Endodermal cell (in vitro differentiated cells): ENCODE data around the gene NBEAL2. TPM values are rescaled to one million over a fixed set of nuclear protein-coding genes. Genes with fewer than 3 reads are reported as not detected.

Experiments used
- DNase-seq: peaks from one replicate; pipeline ENCODE4 v3.0.0-alpha.2; 2017
- H3K27ac ChIP-seq: 2 replicates; pipeline ENCODE4 v1.5.1; 2013; ENCODE audit warnings: mild to moderate bottlenecking, low read depth, low read length, moderate library complexity
- H3K27me3 ChIP-seq: 2 replicates; pipeline ENCODE4 v1.6.1; 2013; ENCODE audit warnings: mild to moderate bottlenecking, low read length, moderate library complexity; ENCODE audit not compliant: insufficient read depth, control insufficient read depth, poor library complexity, severe bottlenecking
- H3K36me3 ChIP-seq: 2 replicates; pipeline ENCODE4 v1.7.0; 2013; ENCODE audit warnings: mild to moderate bottlenecking, low read length, moderate library complexity; ENCODE audit not compliant: control insufficient read depth, insufficient read depth
- H3K4me1 ChIP-seq: one replicate; pipeline ENCODE4 v1.7.0; 2013; ENCODE audit warnings: low read length; ENCODE audit not compliant: control insufficient read depth, insufficient read depth
- H3K4me3 ChIP-seq: 2 replicates; pipeline ENCODE4 v1.5.1; 2013; ENCODE audit warnings: mild to moderate bottlenecking, low read length, moderate library complexity
- H3K9ac ChIP-seq: 2 replicates; pipeline ENCODE4 v1.6.1; 2013; ENCODE audit warnings: mild to moderate bottlenecking, low read length, moderate library complexity; ENCODE audit not compliant: poor library complexity, severe bottlenecking; ENCODE audit errors: extremely low read depth
- H3K9me3 ChIP-seq: 2 replicates; pipeline ENCODE4 v1.6.1; 2013; ENCODE audit warnings: mild to moderate bottlenecking, low read length, moderate library complexity; ENCODE audit not compliant: control insufficient read depth
- H3K27ac Mint-ChIP-seq: 2 replicates; pipeline ENCODE4 v1.8.0; 2020; ENCODE audit warnings: mixed read lengths
- H3K27me3 Mint-ChIP-seq: 2 replicates; pipeline ENCODE4 v1.8.0; 2021; ENCODE audit warnings: mild to moderate bottlenecking, mixed read lengths; ENCODE audit not compliant: insufficient read depth
- H3K36me3 Mint-ChIP-seq: 2 replicates; pipeline ENCODE4 v1.8.0; 2020; ENCODE audit warnings: low read depth, mixed read lengths
- H3K4me1 Mint-ChIP-seq: 2 replicates; pipeline ENCODE4 v1.8.0; 2020; ENCODE audit warnings: mixed read lengths
- H3K4me3 Mint-ChIP-seq: 2 replicates; pipeline ENCODE4 v1.8.0; 2020; ENCODE audit warnings: mild to moderate bottlenecking, moderate library complexity, mixed read lengths
- H3K9me3 Mint-ChIP-seq: 2 replicates; pipeline ENCODE4 v1.8.0; 2020; ENCODE audit warnings: mild to moderate bottlenecking, mixed read lengths
- CTCF ChIP-seq: fragments of 200-600 bp; sonication (generic); conservative IDR thresholded peaks from 2 replicates; pipeline ENCODE4 v1.5.0; 2021; ENCODE audit warnings: antibody characterized with exemption, mild to moderate bottlenecking
- WGBS, 2 experiments: methylation state at CpG; one replicate each; pipeline versions ENCODE4 v1.1.5 to v1.1.7; 2013; ENCODE audit warnings: missing lambda C conversion rate in 2 of 2, mixed read lengths in 1 of 2; ENCODE audit not compliant: insufficient coverage in 1 of 2, insufficient read length in 1 of 2; 5-methylcytosine and 5-hydroxymethylcytosine counted together
- total RNA-seq, 2 donors: library from RNA; stranded (reverse); fragmentation: NEBNext Ultra II Directional in 1 of 2; extraction: Animal tissue kit (Norgen Biotek cat#: 25700) in 1 of 2; gene quantifications; 2 replicates in 1 of 2; 3 replicates in 1 of 2; pipeline ENCODE4 v1.2.1, GENCODE V29; 2021

The NBEAL2 gene
- total RNA-seq, 2 donors from 2014 or later, result 59.2 to 64.0 TPM

DNA sequence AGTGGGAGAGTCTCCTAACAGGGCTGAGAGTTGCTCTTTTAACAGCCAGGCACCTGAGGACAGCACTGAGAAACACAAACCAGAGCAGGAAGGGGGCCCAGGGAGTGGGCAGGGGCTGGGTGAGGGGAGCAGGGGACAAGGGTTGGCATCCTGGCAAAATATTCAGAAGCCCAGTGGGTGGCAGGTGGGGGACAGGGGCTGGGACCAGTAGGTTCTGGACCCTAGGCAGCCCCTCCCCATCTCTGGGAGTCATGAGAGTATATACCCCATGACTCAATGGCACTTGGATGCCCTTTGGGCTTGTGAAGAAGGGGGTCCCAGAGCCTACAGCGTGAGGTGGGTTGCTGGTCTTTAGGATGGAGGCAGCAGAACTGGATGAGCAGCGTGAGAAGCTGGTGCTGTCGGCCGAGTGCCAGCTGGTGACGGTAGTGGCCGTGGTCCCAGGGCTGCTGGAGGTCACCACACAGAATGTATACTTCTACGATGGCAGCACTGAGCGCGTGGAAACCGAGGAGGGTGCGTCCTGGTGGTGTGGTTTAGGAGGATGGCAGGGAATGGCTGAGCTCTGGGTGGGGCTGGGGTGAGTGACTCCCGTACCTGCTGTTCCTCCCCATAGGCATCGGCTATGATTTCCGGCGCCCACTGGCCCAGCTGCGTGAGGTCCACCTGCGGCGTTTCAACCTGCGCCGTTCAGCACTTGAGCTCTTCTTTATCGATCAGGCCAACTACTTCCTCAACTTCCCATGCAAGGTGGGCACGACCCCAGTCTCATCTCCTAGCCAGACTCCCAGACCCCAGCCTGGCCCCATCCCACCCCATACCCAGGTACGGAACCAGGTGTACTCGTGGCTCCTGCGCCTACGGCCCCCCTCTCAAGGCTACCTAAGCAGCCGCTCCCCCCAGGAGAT is 24.2 kb downstream of the NBEAL2 start:
- Mint-ChIP-seq H3K4me3 (no peak overlapping the region), H3K36me3 (peaks cover 45% of the 10 kb centered on the region), H3K9me3 (no peaks in the 10 kb centered on the region), H3K27me3 (no peaks in the 10 kb centered on the region), H3K27ac (no peak overlapping the region), H3K4me1 (no peaks in the 10 kb centered on the region)
- Histone ChIP-seq H3K9me3 (no peaks in the 10 kb centered on the region), H3K27ac (no peak overlapping the region), H3K36me3 (peaks cover 39% of the 10 kb centered on the region), H3K9ac (no peak overlapping the region), H3K27me3 (no peaks in the 10 kb centered on the region), H3K4me1 (no peaks in the 10 kb centered on the region), H3K4me3 (no peak overlapping the region)
- TF ChIP-seq CTCF, result no peak
- WGBS, 2 experiments, result 96% methylated on average over 9 to 27 of the region's 27 CpGs
- no peak for DNase-seq

- Mint-ChIP-seq H3K27ac (no peak overlapping the region), H3K4me1 (no peaks in the 10 kb centered on the region), H3K36me3 (peaks cover 45% of the 10 kb centered on the region), H3K27me3 (no peaks in the 10 kb centered on the region), H3K4me3 (no peak overlapping the region), H3K9me3 (no peaks in the 10 kb centered on the region)
- 92 to 95% methylated on average over 15 to 17 of the region's 17 CpGs for WGBS, 2 experiments
- Histone ChIP-seq H3K9ac (no peak overlapping the region), H3K27me3 (no peaks in the 10 kb centered on the region), H3K27ac (no peak overlapping the region), H3K36me3 (peaks cover 30% of the 10 kb centered on the region), H3K9me3 (no peaks in the 10 kb centered on the region), H3K4me3 (no peak overlapping the region), H3K4me1 (no peaks in the 10 kb centered on the region)
- no peak for DNase-seq
- no peak for TF ChIP-seq CTCF
Observed at GRCh38 chr3:47004369-47005211, 25.1 kb downstream of the NBEAL2 start.

DNA sequence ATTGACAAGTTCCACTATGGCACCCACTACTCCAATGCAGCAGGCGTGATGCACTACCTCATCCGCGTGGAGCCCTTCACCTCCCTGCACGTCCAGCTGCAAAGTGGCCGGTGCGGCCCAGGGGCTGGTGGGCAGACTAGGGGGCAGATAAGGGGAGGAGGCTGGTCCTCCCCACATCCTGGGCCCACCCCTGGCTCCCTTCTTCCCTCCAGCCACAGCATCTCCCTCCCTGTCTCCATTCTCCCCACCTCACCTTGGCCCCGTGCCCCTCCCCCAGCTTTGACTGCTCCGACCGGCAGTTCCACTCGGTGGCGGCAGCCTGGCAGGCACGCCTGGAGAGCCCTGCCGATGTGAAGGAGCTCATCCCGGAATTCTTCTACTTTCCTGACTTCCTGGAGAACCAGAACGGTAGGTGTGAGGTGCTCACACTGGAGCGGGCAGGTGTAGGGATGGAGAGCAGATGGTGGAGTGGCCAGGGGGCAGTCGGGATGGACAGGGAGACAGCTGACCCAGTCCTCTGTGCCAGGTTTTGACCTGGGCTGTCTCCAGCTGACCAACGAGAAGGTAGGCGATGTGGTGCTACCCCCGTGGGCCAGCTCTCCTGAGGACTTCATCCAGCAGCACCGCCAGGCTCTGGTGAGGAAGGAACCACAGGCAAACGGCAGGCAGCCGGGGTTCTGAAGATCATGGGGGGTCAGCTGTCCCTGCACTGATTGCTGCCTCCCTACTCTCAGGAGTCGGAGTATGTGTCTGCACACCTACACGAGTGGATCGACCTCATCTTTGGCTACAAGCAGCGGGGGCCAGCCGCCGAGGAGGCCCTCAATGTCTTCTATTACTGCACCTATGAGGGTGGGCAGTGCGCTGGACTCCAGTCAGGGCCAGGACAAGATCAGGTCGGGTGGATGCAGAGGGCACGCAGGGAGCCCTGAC is 26.0 kb downstream of the NBEAL2 start:
- no peak for DNase-seq
- peaks cover 40% of the 10 kb centered on the region for H3K36me3 Mint-ChIP-seq
- H3K27me3 Mint-ChIP-seq, result no peaks in the 10 kb centered on the region
- Histone ChIP-seq H3K9ac (no peak overlapping the region), H3K4me1 (no peaks in the 10 kb centered on the region), H3K27ac (no peak overlapping the region), H3K36me3 (peaks cover 24% of the 10 kb centered on the region), H3K9me3 (no peaks in the 10 kb centered on the region), H3K27me3 (no peaks in the 10 kb centered on the region), H3K4me3 (no peak overlapping the region)
- TF ChIP-seq CTCF, result no peak
- H3K27ac Mint-ChIP-seq, result peak overlapping the region; percentile 55
- no peak overlapping the region for H3K4me3 Mint-ChIP-seq
- H3K4me1 Mint-ChIP-seq, result peaks cover 4% of the 10 kb centered on the region
- H3K9me3 Mint-ChIP-seq, result no peaks in the 10 kb centered on the region
- WGBS, 2 experiments, result 92 to 96% methylated on average over 20 to 32 of the region's 32 CpGs
